Frontal cortex (tissue), 4 donors: ENCODE results near the gene MACROH2A2. TPM values are rescaled to one million over a fixed set of nuclear protein-coding genes. Genes with fewer than 3 reads are reported as not detected.
"Not testable (repeated sequence)": the region's sequence is repeated elsewhere in the genome, so short reads cannot be mapped to it uniquely, and the experiment has no call there.

Experiments used
- DNase-seq, 2 donors: peaks; one replicate each; pipeline ENCODE4 v3.0.0; 2012; ENCODE audit warnings: low spot score in 2 of 2
- FAIRE-seq: peaks from 2 replicates; lab custom pipeline; 2012; peaks lifted over from hg19 to GRCh38; lab: Jason Lieb, UNC
- total RNA-seq: library from RNA; depleted of rRNA; stranded (reverse); fragments of >200 nt; gene quantifications from one replicate; pipeline ENCODE4 v1.2.3, GENCODE V29; 2014
- donor health status: control.
- donor health status: control.
- donor health status: control.

Gene MACROH2A2
- total RNA-seq, 1 donor from 2014 or later, result 48.9 TPM

DNA sequence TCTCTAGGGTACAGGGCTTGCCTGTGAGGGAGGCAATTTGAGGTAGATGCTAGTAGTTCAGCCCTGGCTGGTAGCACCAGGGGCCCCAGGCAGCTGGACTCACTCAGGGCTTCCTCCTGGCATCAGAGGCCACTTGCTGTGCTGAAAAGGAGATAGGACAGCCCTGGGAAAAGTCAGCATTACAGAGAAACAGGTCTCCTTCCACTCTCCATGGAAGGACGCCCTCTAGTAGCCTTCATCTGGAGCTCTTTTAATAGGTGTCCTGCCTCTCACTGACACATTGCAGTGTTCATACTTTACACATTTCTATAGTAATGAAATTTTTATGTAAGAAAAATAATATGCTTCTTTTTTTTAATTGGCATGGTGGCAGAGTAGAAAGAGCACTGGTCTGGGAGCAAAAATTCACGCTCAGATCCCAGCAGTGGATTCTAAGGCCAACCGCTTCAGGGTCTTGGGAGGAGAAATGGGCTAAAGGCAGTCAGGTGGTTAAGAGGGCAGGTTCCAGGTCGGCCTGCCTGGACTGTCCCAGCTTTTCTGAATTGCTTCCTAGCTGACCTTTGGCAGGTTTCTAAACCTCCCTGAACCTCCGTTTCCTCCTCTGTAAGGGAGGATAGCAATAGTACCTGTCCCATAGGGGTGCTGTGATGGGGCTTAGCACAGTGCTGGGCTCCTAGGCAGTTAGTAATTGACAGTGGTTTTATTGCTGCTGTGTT, 44.2 kb downstream of the MACROH2A2 start:
- FAIRE-seq (no peak), DNase-seq (no peak)

DNA sequence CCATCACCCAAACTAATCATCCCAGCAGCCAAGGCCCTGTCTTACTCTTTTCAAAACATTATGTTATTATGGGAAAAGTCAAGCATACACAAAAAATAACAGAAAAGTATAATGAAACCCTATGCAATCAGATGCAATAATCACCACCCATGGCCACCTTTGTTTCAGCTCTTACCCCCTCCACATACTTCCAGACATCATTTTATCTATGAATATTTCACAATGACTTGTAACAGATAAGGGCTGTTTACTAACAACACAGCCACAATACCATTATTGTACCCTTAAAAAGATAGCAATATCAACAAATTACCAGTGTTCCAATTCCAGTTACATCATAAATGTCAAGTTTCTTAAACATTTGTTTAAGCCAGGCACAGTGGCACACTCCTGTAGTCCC, 44.8 kb downstream of the MACROH2A2 start:
- FAIRE-seq (no peak), DNase-seq (no peak)

- no peak for FAIRE-seq
- DNase-seq, result no peak
Measured at GRCh38 chr10:70098271-70098670, 45.6 kb downstream of the MACROH2A2 start.

GRCh38 chr10:70101068-70101562, 48.5 kb downstream of the MACROH2A2 start:
- not testable (repeated sequence) for DNase-seq, FAIRE-seq

DNA sequence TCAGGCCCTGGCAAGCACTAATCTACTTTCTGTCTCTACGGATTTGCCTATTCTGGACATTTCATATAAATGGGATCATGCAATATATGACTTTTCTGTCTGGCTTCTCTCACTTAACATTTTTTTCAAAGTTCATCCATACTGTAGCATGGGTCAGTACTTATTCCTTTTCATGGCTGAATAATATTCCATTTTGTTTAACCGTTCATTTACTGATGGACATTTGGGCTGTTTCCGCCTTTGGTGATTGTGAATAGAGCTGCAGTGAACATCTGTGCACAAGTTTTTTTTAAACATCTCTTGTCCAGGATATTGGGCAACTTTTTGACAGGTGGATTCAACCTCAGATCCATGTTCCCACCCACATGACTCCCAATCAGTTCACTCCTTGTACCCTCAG, 49.0 kb downstream of the MACROH2A2 start:
- FAIRE-seq (no peak), DNase-seq (no peak)

DNA sequence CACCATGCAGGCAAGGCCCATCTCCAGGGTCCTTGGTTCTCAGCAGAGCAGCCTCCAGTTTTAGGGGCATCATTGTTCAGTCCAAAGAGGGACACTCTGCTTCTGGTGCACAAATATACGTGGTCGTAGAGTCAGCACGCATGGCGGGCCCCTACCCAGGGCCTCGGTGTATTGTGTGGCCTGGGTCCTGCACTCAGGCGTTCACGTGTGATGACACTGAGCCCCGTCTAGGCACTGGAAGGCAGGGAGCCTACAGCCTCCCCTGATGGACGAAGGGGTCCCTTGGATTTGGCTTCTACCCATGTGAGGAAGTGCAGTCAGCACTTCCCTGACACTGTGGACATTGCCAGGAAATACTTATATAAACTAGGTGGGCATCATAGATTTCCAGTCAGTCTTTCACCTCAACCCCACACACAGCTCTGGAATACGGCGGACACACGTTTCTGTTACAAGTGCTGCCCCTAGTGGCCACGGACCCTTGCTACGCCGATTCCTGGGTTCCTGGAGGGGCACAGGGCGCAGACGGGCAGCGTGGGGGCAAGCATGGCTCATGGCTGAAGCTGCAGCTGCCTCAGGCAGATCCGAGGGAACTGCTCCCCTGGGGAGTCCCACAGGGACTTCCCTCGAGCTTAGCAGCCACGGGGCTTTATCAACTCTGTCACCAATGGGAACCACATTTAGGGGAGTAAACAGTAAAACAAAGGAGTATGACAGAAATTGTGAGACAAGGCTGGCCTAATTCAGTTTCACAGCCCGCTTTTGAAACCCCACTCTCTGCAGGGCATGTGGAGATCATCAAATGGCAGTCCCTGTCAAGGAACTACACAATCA, 54.5 kb downstream of the MACROH2A2 start:
- FAIRE-seq (no peak), DNase-seq (no peak)

- DNase-seq, result no peak
- no peak for FAIRE-seq
Measured at GRCh38 chr10:70109064-70109729, 56.6 kb downstream of the MACROH2A2 start.

DNA sequence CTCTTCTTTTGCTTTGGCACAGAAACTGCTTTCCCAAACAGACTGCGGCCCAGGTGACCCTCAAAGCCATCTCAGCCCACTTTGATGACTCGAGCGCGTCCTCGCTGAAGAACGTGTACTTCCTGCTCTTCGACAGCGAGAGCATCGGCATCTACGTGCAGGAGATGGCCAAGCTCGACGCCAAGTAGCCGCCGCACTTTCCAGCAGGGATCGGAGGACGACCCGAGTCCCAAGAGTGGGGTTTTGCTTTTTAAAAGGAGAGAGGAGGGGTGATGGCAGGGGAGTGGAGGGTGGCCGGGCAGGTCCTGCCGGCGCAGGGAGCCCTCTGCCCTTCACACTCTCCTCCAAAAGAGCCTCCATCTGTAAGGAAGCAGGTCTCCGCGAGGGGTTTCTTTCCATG, 58.9 kb downstream of the MACROH2A2 start:
- DNase-seq (no peak), FAIRE-seq (no peak)

DNA sequence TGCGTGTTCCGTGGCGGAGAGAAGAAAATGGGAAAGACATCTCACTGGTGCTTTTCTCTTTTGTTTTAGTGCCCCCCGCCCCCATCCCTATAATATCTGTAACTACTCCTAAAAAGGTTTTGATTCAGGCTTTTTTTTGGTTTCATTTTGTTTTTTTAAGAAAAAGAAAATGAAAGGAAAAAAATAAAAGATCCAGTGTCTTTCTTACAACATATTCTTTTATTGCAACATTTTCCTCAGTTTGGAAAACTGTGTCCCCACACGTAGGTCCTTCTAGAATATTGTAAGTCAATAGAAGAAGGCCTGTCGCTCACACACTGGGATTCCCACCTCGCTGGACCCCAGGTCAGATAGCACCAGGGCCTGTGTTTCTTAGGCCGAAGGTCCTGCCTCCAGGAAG, 59.4 kb downstream of the MACROH2A2 start:
- FAIRE-seq (no peak), DNase-seq (no peak)

DNA sequence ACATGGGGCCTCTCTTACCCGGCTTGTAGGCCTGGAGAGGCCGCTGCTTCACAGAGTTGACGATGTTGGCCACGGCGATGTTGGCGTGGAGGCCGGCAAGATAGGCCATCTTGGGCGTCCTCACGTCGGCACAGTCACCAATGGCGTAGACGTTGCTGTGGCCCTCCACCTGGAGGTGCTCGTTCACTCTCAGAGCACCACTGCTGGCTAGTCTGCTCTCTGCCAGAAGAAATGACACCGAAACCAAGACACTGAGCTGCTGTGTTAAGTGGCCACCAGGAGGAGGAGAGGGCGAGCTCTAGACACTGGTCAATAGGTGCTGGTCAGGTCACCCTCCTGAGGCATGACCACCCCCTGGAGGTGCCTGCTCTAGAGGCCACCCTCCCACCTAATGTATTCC, 62.3 kb downstream of the MACROH2A2 start:
- no peak for FAIRE-seq
- no peak for DNase-seq

DNA sequence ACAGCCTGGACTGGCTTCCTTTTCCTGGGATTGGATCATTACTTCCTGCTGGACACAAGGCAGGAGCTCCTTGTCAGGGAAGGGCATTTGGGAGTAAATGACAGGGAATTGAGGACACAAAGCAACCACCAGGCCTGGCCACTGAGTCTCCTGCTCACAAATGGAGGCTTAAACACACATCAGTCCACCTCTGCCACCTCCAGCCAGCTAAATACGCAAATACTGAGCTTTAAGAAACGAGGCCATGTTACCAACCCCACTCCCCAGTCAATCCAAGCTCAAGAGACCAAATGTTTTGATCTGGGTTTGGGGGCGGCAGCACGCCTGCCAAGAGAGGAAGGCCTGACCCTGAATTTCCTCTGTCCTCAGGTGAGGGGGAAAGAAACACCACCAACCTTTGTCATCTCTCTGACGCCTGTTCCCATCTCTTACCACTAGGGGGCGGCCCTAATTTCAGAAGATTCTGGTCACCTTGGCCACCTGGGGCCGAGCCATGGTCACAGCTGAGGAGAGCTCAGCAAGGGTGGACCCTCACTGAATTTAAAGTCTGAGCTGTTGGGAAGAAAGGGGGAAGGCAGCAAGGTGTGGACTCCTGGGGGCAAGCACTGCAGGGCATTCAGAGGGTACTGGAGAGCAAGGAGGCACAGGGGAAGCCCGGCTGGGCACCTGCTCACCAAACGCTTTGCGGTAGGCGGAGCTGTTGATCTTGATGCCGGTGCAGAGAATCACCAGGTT, 63.5 kb downstream of the MACROH2A2 start:
- DNase-seq, result peak in 1 of 2 donors; percentile 68
- FAIRE-seq, result no peak

- FAIRE-seq, result no peak
Measured at GRCh38 chr10:70117646-70118045, 65.0 kb downstream of the MACROH2A2 start.

DNA sequence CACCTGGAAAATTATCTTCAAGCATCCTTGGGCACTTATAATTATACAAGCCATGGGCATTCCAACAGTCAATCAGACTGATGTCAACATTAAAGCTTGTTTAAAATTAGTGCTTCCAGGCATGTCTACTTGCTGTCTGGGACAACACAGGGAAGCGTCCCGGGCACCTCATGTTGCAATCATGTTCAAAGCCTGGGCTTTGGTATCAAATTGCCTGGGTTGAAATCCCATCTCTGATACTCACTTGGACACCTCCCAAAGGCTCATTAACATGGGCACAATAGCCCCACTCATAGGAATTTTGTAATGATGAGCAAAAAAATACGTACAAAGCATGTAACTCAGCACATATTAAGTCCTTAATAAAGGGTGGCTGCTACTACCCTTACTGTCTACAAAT, 65.5 kb downstream of the MACROH2A2 start:
- no peak for FAIRE-seq
- no peak for DNase-seq

More at GRCh38 chr10:70117646-70118045, 65.0 kb downstream of the MACROH2A2 start:
- no peak for DNase-seq

- FAIRE-seq, result no peak
- DNase-seq, result no peak
Measured at GRCh38 chr10:70119197-70119596, 66.6 kb downstream of the MACROH2A2 start.

- DNase-seq, result no peak
Measured at GRCh38 chr10:70119623-70120022, 67.0 kb downstream of the MACROH2A2 start.

DNA sequence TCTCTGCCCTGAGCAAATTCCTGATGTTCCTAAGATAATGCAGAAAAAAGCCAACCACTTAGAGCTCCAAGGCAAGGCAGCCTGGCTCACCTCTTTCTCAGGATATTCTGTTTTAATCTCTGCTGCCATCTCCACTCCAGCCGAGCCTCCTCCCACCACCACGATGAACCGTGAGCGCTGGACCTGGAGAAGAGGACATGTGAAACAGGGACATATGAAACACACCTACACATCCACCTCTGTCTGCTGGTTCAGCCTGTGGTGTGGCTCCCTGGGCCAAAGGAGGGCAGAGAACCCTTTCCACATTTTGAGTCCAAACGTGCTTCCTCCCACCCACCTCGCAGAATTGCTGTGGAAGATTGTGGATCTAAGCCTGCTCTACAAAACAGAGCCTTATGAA, 67.8 kb downstream of the MACROH2A2 start:
- peak in 1 of 2 donors; percentile 34 for DNase-seq
- no peak for FAIRE-seq

More at GRCh38 chr10:70119623-70120022, 67.0 kb downstream of the MACROH2A2 start:
- no peak for FAIRE-seq

DNA sequence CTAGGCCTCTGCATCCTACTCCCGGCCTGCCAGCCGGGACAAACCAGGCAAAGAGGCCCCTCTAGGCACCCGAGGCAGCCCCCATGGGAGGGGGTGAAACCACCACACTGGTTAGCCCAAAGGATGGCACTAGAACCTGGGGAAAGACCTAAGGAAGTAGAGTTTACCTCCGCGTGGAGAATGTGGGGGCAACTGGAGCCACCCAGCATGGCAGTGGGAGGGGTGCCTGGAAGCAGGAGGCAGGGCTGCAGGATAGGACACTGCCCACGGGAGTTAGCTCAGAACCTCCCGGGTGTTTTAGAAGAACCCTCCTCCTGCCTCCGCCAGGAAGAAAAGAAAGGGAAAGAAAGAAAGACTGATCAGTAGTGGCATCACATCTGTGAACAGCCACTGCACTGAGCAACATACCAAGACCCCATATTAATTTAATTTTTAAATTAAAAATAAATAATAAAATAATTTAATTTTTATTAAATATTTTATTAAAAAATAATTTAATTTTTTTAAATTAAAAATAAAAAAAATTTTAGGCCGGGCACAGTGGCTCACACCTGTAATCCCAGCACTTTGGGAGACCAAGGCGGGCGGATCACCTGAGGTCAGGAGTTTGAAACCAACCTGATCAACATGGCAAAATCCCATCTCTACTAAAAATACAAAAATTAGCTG, 68.8 kb downstream of the MACROH2A2 start:
- FAIRE-seq (no peak), DNase-seq (no peak)

DNA sequence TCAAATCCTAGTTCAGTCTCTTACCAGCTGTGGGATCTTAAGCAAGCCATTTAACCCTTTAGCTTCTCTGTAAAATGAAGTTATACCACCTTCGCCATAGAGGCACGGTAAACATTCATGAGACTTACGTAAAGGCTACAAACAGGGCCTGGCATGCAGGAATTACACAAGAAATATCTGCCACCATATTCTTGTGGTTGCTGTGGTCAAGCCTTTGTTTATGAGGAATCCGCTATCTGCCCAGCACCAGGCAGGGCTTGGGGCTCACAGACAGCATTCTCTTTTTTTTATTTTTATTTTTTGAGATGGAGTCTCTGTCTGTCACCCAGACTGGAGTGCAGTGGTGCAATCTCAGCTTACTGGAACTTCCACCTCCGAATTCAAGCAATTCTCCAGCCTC, 70.1 kb downstream of the MACROH2A2 start:
- DNase-seq, result no peak
- FAIRE-seq, result no peak

GRCh38 chr10:70123166-70123565, 70.5 kb downstream of the MACROH2A2 start:
- DNase-seq, FAIRE-seq: not testable (repeated sequence)
